Prostate gland (tissue), 2 donors: ENCODE measurements around the gene TRIM15. TPM values are rescaled to one million over a fixed set of nuclear protein-coding genes. Genes with fewer than 3 reads are reported as not detected.
"Not testable (repeated sequence)": the region's sequence is repeated elsewhere in the genome, so short reads cannot be mapped to it uniquely, and the experiment has no call there.

Experiments
- DNase-seq: peaks from one replicate; pipeline ENCODE4 v3.0.0-alpha.2; 2019; ENCODE audit warnings: low spot score
- H3K27ac ChIP-seq, 2 donors: fragments of 200-600 bp; sonication (generic); 2 replicates each; pipeline ENCODE4 v1.5.1; 2017 to 2019
- H3K27me3 ChIP-seq: fragments of 200-600 bp; sonication (generic); replicated peaks from 2 replicates; pipeline ENCODE4 v1.5.1; 2019; ENCODE audit not compliant: insufficient read depth
- H3K36me3 ChIP-seq, 2 donors: fragments of 200-600 bp; sonication (generic); 1 replicate in 1 of 2; 2 replicates in 1 of 2; pipeline versions ENCODE4 v1.5.1 to v1.8.1; 2017 to 2019
- H3K4me1 ChIP-seq: fragments of 200-600 bp; sonication (generic); replicated peaks from 2 replicates; pipeline ENCODE4 v1.5.1; 2019
- H3K4me3 ChIP-seq, 2 donors: fragments of 200-600 bp; sonication (generic); 2 replicates each; pipeline ENCODE4 v1.5.1; 2017 to 2019
- H3K9me3 ChIP-seq: fragments of 200-600 bp; sonication (generic); 2 replicates; pipeline ENCODE4 v1.5.1; 2017
- POLR2A ChIP-seq: fragments of 450-650 bp; IDR thresholded peaks from one replicate; pipeline ENCODE4 v1.6.1; 2016; ENCODE audit warnings: antibody characterized with exemption, mild to moderate bottlenecking
- POLR2AphosphoS5 ChIP-seq: sonication (generic); formaldehyde crosslinking; IDR thresholded peaks from one replicate; pipeline ENCODE4 v1.6.1; 2017; ENCODE audit warnings: antibody characterized with exemption
- WGBS: methylation state at CpG from one replicate; pipeline ENCODE4 v1.1.5; 2018; 5-methylcytosine and 5-hydroxymethylcytosine counted together
- intact Hi-C: fragments of 100-400 bp; cut with DNase I; formaldehyde crosslinking; loops from one replicate; pipeline ENCODE4 v1.14.2; 2022
- total RNA-seq, 2 donors: library from RNA; depleted of rRNA; stranded (reverse); fragments of >200 nt; gene quantifications; one replicate each; pipeline ENCODE4 v1.1.0, GENCODE V29; 2016
- TF ChIP-seq, protein P1 (sequence below), 4 experiments: fragments of 200-600 bp in 2 of 4; fragments of 450-650 bp in 2 of 4; sonication (generic) in 2 of 4; IDR thresholded peaks; 1 replicate in 3 of 4; 2 replicates in 1 of 4; pipeline ENCODE4 v1.5.1; 2016 to 2019; ENCODE audit warnings: antibody characterized with exemption in 4 of 4, mild to moderate bottlenecking in 2 of 4, moderate library complexity in 2 of 4

TRIM15 gene
- total RNA-seq, 2 donors from 2014 or later, result not detected

DNA sequence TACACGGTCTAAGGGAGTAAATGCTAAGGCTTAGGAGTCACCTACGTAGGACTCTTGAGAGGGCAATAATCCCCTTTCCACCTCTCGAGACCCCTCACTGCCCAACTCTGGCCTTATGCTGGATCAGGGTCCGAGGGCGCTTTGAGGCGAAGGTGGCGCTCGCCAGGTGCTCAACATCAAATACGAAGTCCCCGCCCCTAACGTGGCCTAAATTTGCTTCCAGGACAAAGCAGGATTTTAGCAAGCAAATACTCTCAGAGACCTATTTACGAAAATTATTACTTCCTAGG lies 50.3 kb downstream of the TRIM15 start:
- Histone ChIP-seq H3K27me3 (no peaks in the 10 kb centered on the region), H3K27ac (peak overlapping the region; percentile 97 to 99), H3K4me1 (peaks cover 17% of the 10 kb centered on the region), H3K4me3 (peak overlapping the region; percentile 56 to 87), H3K36me3 (no peaks in the 10 kb centered on the region), H3K9me3 (no peaks in the 10 kb centered on the region)
- no peak for TF ChIP-seq POLR2A
- TF ChIP-seq, protein P1, sequence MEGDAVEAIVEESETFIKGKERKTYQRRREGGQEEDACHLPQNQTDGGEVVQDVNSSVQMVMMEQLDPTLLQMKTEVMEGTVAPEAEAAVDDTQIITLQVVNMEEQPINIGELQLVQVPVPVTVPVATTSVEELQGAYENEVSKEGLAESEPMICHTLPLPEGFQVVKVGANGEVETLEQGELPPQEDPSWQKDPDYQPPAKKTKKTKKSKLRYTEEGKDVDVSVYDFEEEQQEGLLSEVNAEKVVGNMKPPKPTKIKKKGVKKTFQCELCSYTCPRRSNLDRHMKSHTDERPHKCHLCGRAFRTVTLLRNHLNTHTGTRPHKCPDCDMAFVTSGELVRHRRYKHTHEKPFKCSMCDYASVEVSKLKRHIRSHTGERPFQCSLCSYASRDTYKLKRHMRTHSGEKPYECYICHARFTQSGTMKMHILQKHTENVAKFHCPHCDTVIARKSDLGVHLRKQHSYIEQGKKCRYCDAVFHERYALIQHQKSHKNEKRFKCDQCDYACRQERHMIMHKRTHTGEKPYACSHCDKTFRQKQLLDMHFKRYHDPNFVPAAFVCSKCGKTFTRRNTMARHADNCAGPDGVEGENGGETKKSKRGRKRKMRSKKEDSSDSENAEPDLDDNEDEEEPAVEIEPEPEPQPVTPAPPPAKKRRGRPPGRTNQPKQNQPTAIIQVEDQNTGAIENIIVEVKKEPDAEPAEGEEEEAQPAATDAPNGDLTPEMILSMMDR (IDR thresholded peaks at IDR 0.05), result peak in 1 of 4 experiments; percentile 25
- WGBS, result 0% methylated on average over 12 of the region's 12 CpGs
- intact Hi-C loops, result loop anchor here (5.0 to 10.0 kb wide), 2 partner anchors 114 to 181 kb away; partner anchors contain the start of gene TRIM39
- DNase-seq, result no peak

- intact Hi-C loops, result loop anchor here (5.0 to 10.0 kb wide), 2 partner anchors 113 to 181 kb away; partner anchors contain the start of gene TRIM39
- DNase-seq, result peak; percentile 77
- Histone ChIP-seq H3K4me3 (peak overlapping the region; percentile 56 to 87), H3K4me1 (peaks cover 17% of the 10 kb centered on the region), H3K36me3 (no peaks in the 10 kb centered on the region), H3K9me3 (no peaks in the 10 kb centered on the region), H3K27me3 (no peaks in the 10 kb centered on the region), H3K27ac (peak overlapping the region; percentile 97 to 99)
- under 1% methylated on average over 45 of the region's 45 CpGs for WGBS
- TF ChIP-seq, protein P1 (IDR thresholded peaks at IDR 0.05), result peak in 1 of 4 experiments; percentile 16
- TF ChIP-seq POLR2AphosphoS5, result peak; percentile 71
- TF ChIP-seq POLR2A, result peak; percentile 72
These were observed 50.8 kb downstream of the TRIM15 start for GRCh38 chr6:30213957-30214656.

- no peaks in the 10 kb centered on the region for H3K36me3 ChIP-seq
- no peak for DNase-seq
- intact Hi-C loops, result loop anchor here (5.0 to 10.0 kb wide), 2 partner anchors 113 to 180 kb away; partner anchors contain the start of gene TRIM39
- 64% methylated on average over 14 of the region's 14 CpGs for WGBS
- no peaks in the 10 kb centered on the region for H3K27me3 ChIP-seq
- TF ChIP-seq POLR2A, result no peak
- no peak for TF ChIP-seq POLR2AphosphoS5
- TF ChIP-seq, protein P1 (IDR thresholded peaks at IDR 0.05), result no peak
- H3K27ac ChIP-seq, result peak overlapping the region; percentile 97 to 99
- peaks cover 17% of the 10 kb centered on the region for H3K4me1 ChIP-seq
- no peaks in the 10 kb centered on the region for H3K9me3 ChIP-seq
- peak overlapping the region; percentile 56 to 87 for H3K4me3 ChIP-seq
These were observed 51.3 kb downstream of the TRIM15 start for GRCh38 chr6:30214657-30214982.

DNA sequence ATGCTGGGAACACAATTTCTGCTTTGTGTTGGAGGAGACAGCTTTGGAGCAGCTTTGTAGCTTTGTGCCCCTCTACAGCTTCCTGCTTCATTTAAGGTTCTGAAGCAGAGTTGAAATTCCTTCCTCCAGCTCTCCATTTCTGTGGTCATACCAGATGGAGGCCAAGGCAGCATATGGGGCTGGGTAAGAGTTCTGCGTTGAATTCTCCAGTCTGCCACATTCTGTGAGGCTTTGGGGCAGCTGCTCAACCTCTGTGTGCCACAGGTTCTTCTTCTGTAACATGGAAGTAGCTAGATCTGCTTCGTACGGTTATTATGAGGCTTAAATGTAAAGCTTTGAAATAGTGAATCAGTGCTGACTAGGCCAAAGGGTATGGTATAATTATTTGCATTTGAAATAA lies 52.8 kb downstream of the TRIM15 start:
- no peak for DNase-seq
- Histone ChIP-seq H3K36me3 (no peaks in the 10 kb centered on the region), H3K27ac (no peak overlapping the region), H3K4me1 (peaks cover 10% of the 10 kb centered on the region), H3K9me3 (no peaks in the 10 kb centered on the region), H3K27me3 (no peaks in the 10 kb centered on the region), H3K4me3 (no peak overlapping the region)
- intact Hi-C loops, result loop anchor here (5.0 to 10.0 kb wide), 2 partner anchors 41 to 179 kb away; no protein-coding TSS in a partner anchor
- TF ChIP-seq, protein P1 (IDR thresholded peaks at IDR 0.05), result no peak
- TF ChIP-seq POLR2AphosphoS5 (no peak), POLR2A (no peak)
- 83% methylated on average over 3 of the region's 3 CpGs for WGBS

GRCh38 chr6:30219244-30219643 lies 55.9 kb downstream of the TRIM15 start:
- no peaks in the 10 kb centered on the region for H3K36me3 ChIP-seq
- no peaks in the 10 kb centered on the region for H3K9me3 ChIP-seq
- TF ChIP-seq POLR2A (no peak), POLR2AphosphoS5 (peak; percentile 67)
- TF ChIP-seq, protein P1 (IDR thresholded peaks at IDR 0.05), result peak; percentile 29 to 74 (median 62)
- 8% methylated on average over 1 of the region's 1 CpG for WGBS
- intact Hi-C loops, result loop anchor here (5.0 to 10.0 kb wide), 2 partner anchors 38 to 176 kb away; no protein-coding TSS in a partner anchor
- no peak overlapping the region for H3K4me3 ChIP-seq
- H3K4me1 ChIP-seq, result no peaks in the 10 kb centered on the region
- no peaks in the 10 kb centered on the region for H3K27me3 ChIP-seq
- no peak overlapping the region for H3K27ac ChIP-seq
- DNase-seq, result peak; percentile 43

DNA sequence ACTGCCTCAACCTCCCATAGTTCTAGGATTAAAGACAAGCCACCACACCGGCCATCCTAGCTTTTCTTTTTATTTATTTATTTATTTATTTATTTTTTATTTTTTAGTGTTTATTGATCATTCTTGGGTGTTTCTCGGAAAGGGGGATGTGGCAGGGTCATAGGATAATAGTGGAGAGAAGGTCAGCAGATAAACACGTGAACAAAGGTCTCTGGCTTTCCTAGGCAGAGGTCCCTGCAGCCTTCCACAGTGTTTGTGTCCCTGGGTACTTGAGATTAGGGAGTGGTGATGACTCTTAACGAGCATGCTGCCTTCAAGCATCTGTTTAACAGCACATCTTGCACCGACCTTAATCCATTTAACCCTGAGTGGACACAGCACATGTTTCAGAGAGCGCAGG lies 58.0 kb downstream of the TRIM15 start:
- 91% methylated on average over 6 of the region's 6 CpGs for WGBS
- H3K36me3 ChIP-seq, H3K4me3 ChIP-seq, DNase-seq, intact Hi-C loops, H3K27ac ChIP-seq, H3K27me3 ChIP-seq, H3K4me1 ChIP-seq, H3K9me3 ChIP-seq: not testable (repeated sequence)

DNA sequence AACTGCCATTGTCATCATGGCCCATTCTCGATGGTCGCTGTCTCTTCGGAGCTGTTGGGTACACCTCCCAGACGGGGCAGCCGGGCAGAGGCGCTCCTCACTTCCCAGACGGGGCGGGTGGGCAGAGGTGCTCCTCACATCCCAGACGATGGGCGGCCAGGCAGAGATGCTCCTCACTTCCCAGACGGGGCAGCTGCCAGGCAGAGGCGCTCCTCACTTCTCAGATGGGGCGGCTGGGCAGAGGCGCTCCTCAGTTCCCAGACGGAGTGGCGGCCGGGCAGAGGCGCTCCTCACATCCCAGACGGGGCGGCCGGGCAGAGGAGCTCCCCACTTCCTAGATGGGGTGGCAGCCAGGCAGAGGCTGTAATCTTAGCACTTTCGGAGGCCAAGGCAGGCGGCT lies 58.6 kb downstream of the TRIM15 start:
- intact Hi-C loops, DNase-seq, H3K9me3 ChIP-seq, H3K4me3 ChIP-seq, H3K4me1 ChIP-seq, H3K36me3 ChIP-seq, H3K27me3 ChIP-seq, H3K27ac ChIP-seq: not testable (repeated sequence)
- 96% methylated on average over 14 of the region's 23 CpGs for WGBS
